Prostate gland (tissue), 2 donors: Measurements from ENCODE around the gene EDAR. TPM values are rescaled to one million over a fixed set of nuclear protein-coding genes. Genes with fewer than 3 reads are reported as not detected.
A peak's percentile ranks its signal among the peaks of the same experiment; 100 is the strongest.

Experiments used
- DNase-seq: peaks from one replicate; pipeline ENCODE4 v3.0.0-alpha.2; 2019; ENCODE audit warnings: low spot score
- H3K27ac ChIP-seq, 2 donors: fragments of 200-600 bp; sonication (generic); 2 replicates each; pipeline ENCODE4 v1.5.1; 2017 to 2019
- H3K27me3 ChIP-seq: fragments of 200-600 bp; sonication (generic); replicated peaks from 2 replicates; pipeline ENCODE4 v1.5.1; 2019; ENCODE audit not compliant: insufficient read depth
- H3K36me3 ChIP-seq, 2 donors: fragments of 200-600 bp; sonication (generic); 1 replicate in 1 of 2; 2 replicates in 1 of 2; pipeline versions ENCODE4 v1.5.1 to v1.8.1; 2017 to 2019
- H3K4me1 ChIP-seq: fragments of 200-600 bp; sonication (generic); replicated peaks from 2 replicates; pipeline ENCODE4 v1.5.1; 2019
- H3K4me3 ChIP-seq, 2 donors: fragments of 200-600 bp; sonication (generic); 2 replicates each; pipeline ENCODE4 v1.5.1; 2017 to 2019
- H3K9me3 ChIP-seq: fragments of 200-600 bp; sonication (generic); 2 replicates; pipeline ENCODE4 v1.5.1; 2017
- POLR2A ChIP-seq: fragments of 450-650 bp; IDR thresholded peaks from one replicate; pipeline ENCODE4 v1.6.1; 2016; ENCODE audit warnings: antibody characterized with exemption, mild to moderate bottlenecking
- POLR2AphosphoS5 ChIP-seq: sonication (generic); formaldehyde crosslinking; IDR thresholded peaks from one replicate; pipeline ENCODE4 v1.6.1; 2017; ENCODE audit warnings: antibody characterized with exemption
- WGBS: methylation state at CpG from one replicate; pipeline ENCODE4 v1.1.5; 2018; 5-methylcytosine and 5-hydroxymethylcytosine counted together
- intact Hi-C: fragments of 100-400 bp; cut with DNase I; formaldehyde crosslinking; loops from one replicate; pipeline ENCODE4 v1.14.2; 2022
- total RNA-seq, 2 donors: library from RNA; depleted of rRNA; stranded (reverse); fragments of >200 nt; gene quantifications; one replicate each; pipeline ENCODE4 v1.1.0, GENCODE V29; 2016
- TF ChIP-seq, protein P1 (sequence below), 4 experiments: fragments of 200-600 bp in 2 of 4; fragments of 450-650 bp in 2 of 4; sonication (generic) in 2 of 4; IDR thresholded peaks; 1 replicate in 3 of 4; 2 replicates in 1 of 4; pipeline ENCODE4 v1.5.1; 2016 to 2019; ENCODE audit warnings: antibody characterized with exemption in 4 of 4, mild to moderate bottlenecking in 2 of 4, moderate library complexity in 2 of 4

The EDAR gene
- total RNA-seq, 2 donors from 2014 or later = 0.46 to 0.68 TPM

DNA sequence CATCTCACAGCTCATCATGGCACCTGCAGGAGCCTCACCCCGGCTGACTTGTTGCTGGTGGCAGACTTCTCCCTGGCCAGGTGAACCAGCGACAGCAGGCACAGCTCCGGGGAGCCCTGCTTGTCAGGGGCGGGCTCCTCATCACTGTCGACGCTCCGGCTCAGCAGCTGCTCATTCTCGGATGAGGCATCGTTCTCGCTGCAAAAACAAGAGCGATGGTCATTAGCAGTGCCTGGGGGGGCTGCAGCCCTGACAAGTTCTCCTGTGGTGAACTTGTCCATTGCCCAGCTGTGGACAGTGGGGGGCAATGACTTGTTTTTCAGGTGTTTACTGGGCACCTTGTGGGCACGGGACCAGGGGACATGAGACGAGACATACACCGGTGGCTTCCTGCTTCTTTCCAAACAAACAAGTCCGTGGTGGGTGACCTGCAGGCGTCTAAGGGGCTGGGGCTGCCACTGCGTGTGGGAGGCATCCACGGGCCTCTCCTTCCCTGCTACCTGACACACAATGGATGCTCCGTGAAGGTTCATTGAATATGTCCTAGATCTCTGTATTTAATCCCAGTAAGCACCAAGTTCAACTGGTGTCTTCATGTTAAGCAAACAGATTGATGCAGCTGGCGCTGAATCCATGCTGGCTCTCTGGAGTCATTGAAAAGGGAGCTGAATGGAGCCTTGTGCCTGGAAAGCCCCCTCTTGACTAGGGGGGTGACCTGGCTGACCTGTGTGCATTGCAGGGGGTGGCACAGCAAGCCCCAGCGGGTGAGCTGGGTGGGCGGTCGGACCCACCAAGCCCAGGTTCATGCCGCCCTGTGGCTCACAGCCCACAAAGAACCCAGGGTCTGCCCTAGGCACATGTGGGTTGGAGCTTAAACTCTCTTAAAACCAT lies 81.0 kb downstream of the EDAR start:
- no peaks in the 10 kb centered on the region for H3K27me3 ChIP-seq
- H3K4me1 ChIP-seq = no peaks in the 10 kb centered on the region
- 87% methylated on average over 24 of the region's 24 CpGs for WGBS
- intact Hi-C loops = no loop called here
- TF ChIP-seq POLR2AphosphoS5 (no peak), POLR2A (no peak)
- TF ChIP-seq, protein P1, sequence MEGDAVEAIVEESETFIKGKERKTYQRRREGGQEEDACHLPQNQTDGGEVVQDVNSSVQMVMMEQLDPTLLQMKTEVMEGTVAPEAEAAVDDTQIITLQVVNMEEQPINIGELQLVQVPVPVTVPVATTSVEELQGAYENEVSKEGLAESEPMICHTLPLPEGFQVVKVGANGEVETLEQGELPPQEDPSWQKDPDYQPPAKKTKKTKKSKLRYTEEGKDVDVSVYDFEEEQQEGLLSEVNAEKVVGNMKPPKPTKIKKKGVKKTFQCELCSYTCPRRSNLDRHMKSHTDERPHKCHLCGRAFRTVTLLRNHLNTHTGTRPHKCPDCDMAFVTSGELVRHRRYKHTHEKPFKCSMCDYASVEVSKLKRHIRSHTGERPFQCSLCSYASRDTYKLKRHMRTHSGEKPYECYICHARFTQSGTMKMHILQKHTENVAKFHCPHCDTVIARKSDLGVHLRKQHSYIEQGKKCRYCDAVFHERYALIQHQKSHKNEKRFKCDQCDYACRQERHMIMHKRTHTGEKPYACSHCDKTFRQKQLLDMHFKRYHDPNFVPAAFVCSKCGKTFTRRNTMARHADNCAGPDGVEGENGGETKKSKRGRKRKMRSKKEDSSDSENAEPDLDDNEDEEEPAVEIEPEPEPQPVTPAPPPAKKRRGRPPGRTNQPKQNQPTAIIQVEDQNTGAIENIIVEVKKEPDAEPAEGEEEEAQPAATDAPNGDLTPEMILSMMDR (IDR thresholded peaks at IDR 0.05) = no peak
- no peak overlapping the region for H3K27ac ChIP-seq
- no peak overlapping the region for H3K4me3 ChIP-seq
- DNase-seq = no peak
- H3K9me3 ChIP-seq = no peaks in the 10 kb centered on the region
- no peaks in the 10 kb centered on the region for H3K36me3 ChIP-seq

- no peaks in the 10 kb centered on the region for H3K4me1 ChIP-seq
- intact Hi-C loops = no loop called here
These were observed 82.5 kb downstream of the EDAR start for GRCh38 chr2:108906403-108907077.

GRCh38 chr2:108905906-108906305 lies 83.1 kb downstream of the EDAR start:
- intact Hi-C loops = no loop called here
- no peak overlapping the region for H3K27ac ChIP-seq
- no peaks in the 10 kb centered on the region for H3K4me1 ChIP-seq
- no peaks in the 10 kb centered on the region for H3K36me3 ChIP-seq
- no peaks in the 10 kb centered on the region for H3K27me3 ChIP-seq
- DNase-seq = no peak
- WGBS = 84% methylated on average over 13 of the region's 13 CpGs
- no peak overlapping the region for H3K4me3 ChIP-seq
- TF ChIP-seq POLR2A (no peak), POLR2AphosphoS5 (no peak)
- TF ChIP-seq, protein P1 (IDR thresholded peaks at IDR 0.05) = no peak
- no peaks in the 10 kb centered on the region for H3K9me3 ChIP-seq

More at GRCh38 chr2:108906403-108907077, 82.5 kb downstream of the EDAR start:
- no peaks in the 10 kb centered on the region for H3K36me3 ChIP-seq
- no peak for TF ChIP-seq POLR2A
- TF ChIP-seq, protein P1 (IDR thresholded peaks at IDR 0.05) = no peak
- no peak for TF ChIP-seq POLR2AphosphoS5
- H3K27ac ChIP-seq = no peak overlapping the region
- no peaks in the 10 kb centered on the region for H3K9me3 ChIP-seq
- 83% methylated on average over 13 of the region's 15 CpGs for WGBS
- H3K4me3 ChIP-seq = no peak overlapping the region
- H3K27me3 ChIP-seq = no peaks in the 10 kb centered on the region
- DNase-seq = peak; percentile 4

- Histone ChIP-seq H3K9me3 (no peaks in the 10 kb centered on the region), H3K27ac (no peak overlapping the region), H3K27me3 (no peaks in the 10 kb centered on the region), H3K4me1 (no peaks in the 10 kb centered on the region), H3K4me3 (no peak overlapping the region), H3K36me3 (no peaks in the 10 kb centered on the region)
- TF ChIP-seq POLR2AphosphoS5 = no peak
- TF ChIP-seq, protein P1 (IDR thresholded peaks at IDR 0.05) = no peak
- no peak for TF ChIP-seq POLR2A
- DNase-seq = no peak
- WGBS = 31% methylated on average over 3 of the region's 3 CpGs
- intact Hi-C loops = no loop called here
These were observed 83.8 kb downstream of the EDAR start for GRCh38 chr2:108905176-108905575.
